CD14-positive monocyte (primary cell): Measurements from ENCODE around the gene KIDINS220. TPM values are rescaled to one million over a fixed set of nuclear protein-coding genes. Genes with fewer than 3 reads are reported as not detected.

ENCODE experiments used
- DNase-seq, 3 donors: peaks; one replicate each; pipeline ENCODE4 v3.0.0-alpha.2; 2011 to 2022
- H2AFZ ChIP-seq: 2 replicates; pipeline ENCODE4 v1.6.0; 2012; ENCODE audit warnings: mild to moderate bottlenecking, low read depth, low read length, inconsistent platforms; ENCODE audit not compliant: insufficient read depth, poor library complexity, severe bottlenecking
- H3K27ac ChIP-seq, 2 donors: 1 replicate in 1 of 2; 2 replicates in 1 of 2; pipeline ENCODE4 v1.5.1; 2012 to 2013; ENCODE audit warnings: low read length in 2 of 2, control low read depth in 1 of 2, inconsistent platforms in 1 of 2, low read depth in 1 of 2, mild to moderate bottlenecking in 1 of 2
- H3K27me3 ChIP-seq, 2 donors: one replicate each; pipeline versions ENCODE4 v1.6.0 to v1.6.1; 2011 to 2013; ENCODE audit warnings: low read length in 2 of 2; ENCODE audit not compliant: control insufficient read depth in 2 of 2, insufficient read depth in 2 of 2
- H3K36me3 ChIP-seq, 2 donors: replicated peaks in 1 of 2; 1 replicate in 1 of 2; 2 replicates in 1 of 2; pipeline versions ENCODE4 v1.5.1 to v1.6.1; 2012 to 2013; ENCODE audit warnings: low read length in 2 of 2, control low read depth in 1 of 2, inconsistent platforms in 1 of 2, mild to moderate bottlenecking in 1 of 2; ENCODE audit not compliant: insufficient read depth in 2 of 2, control insufficient read depth in 1 of 2
- H3K4me1 ChIP-seq, 2 donors: 1 replicate in 1 of 2; 2 replicates in 1 of 2; pipeline versions ENCODE4 v1.5.1 to v1.6.1; 2012 to 2013; ENCODE audit warnings: low read length in 2 of 2, control low read depth in 1 of 2, inconsistent platforms in 1 of 2, mild to moderate bottlenecking in 1 of 2, moderate library complexity in 1 of 2; ENCODE audit not compliant: insufficient read depth in 2 of 2, control insufficient read depth in 1 of 2
- H3K4me2 ChIP-seq: replicated peaks from 2 replicates; pipeline ENCODE3; 2012; ENCODE audit warnings: low read length, moderate library complexity, mild to moderate bottlenecking; ENCODE audit not compliant: poor library complexity, severe bottlenecking; ENCODE audit errors: extremely low read depth
- H3K4me3 ChIP-seq, 3 experiments: fragments of 200-600 bp in 1 of 3; sonication (generic) in 1 of 3; replicated peaks in 1 of 3; 1 replicate in 2 of 3; 2 replicates in 1 of 3; pipeline ENCODE4 v1.5.1; 2011 to 2013; ENCODE audit warnings: low read length in 3 of 3, mild to moderate bottlenecking in 3 of 3, control low read depth in 2 of 3, low read depth in 2 of 3, inconsistent platforms in 1 of 3, moderate library complexity in 1 of 3
- H3K79me2 ChIP-seq: 2 replicates; pipeline ENCODE4 v1.6.0; 2012; ENCODE audit warnings: mild to moderate bottlenecking, control low read depth, inconsistent platforms, low read length, moderate library complexity; ENCODE audit not compliant: insufficient read depth
- H3K9ac ChIP-seq: 2 replicates; pipeline ENCODE4 v1.6.0; 2017; ENCODE audit warnings: low read length, mild to moderate bottlenecking; ENCODE audit not compliant: insufficient read depth, poor library complexity, severe bottlenecking
- H3K9me3 ChIP-seq, 2 donors: replicated peaks in 1 of 2; 1 replicate in 1 of 2; 2 replicates in 1 of 2; pipeline versions ENCODE4 v1.5.1 to v1.6.1; 2012 to 2013; ENCODE audit warnings: low read length in 2 of 2, control low read depth in 1 of 2; ENCODE audit not compliant: control insufficient read depth in 1 of 2, insufficient read depth in 1 of 2
- H4K20me1 ChIP-seq: 2 replicates; pipeline ENCODE4 v1.6.0; 2012; ENCODE audit warnings: mild to moderate bottlenecking, low read length, control low read depth, moderate library complexity; ENCODE audit not compliant: insufficient read depth
- H3K27ac Mint-ChIP-seq, 7 donors: one replicate each; pipeline ENCODE4 v1.8.0; 2020; ENCODE audit warnings: mild to moderate bottlenecking in 7 of 7, mixed read lengths in 7 of 7, moderate library complexity in 6 of 7, inconsistent platforms in 2 of 7
- H3K27me3 Mint-ChIP-seq, 3 donors: one replicate each; pipeline ENCODE4 v1.8.0; 2021 to 2022; ENCODE audit warnings: low read depth in 3 of 3, mild to moderate bottlenecking in 3 of 3, mixed read lengths in 3 of 3, moderate library complexity in 3 of 3, inconsistent platforms in 1 of 3
- H3K36me3 Mint-ChIP-seq, 2 donors: one replicate each; pipeline ENCODE4 v1.8.0; 2020; ENCODE audit warnings: mixed read lengths in 2 of 2, inconsistent platforms in 1 of 2, mild to moderate bottlenecking in 1 of 2
- H3K4me1 Mint-ChIP-seq: one replicate; pipeline ENCODE4 v1.8.0; 2020; ENCODE audit warnings: mild to moderate bottlenecking, mixed read lengths
- H3K4me3 Mint-ChIP-seq, 2 donors: one replicate each; pipeline ENCODE4 v1.8.0; 2020; ENCODE audit warnings: mild to moderate bottlenecking in 2 of 2, mixed read lengths in 2 of 2, moderate library complexity in 1 of 2
- H3K9me3 Mint-ChIP-seq, 7 donors: one replicate each; pipeline ENCODE4 v1.8.0; 2020 to 2022; ENCODE audit warnings: mixed read lengths in 7 of 7, mild to moderate bottlenecking in 6 of 7, moderate library complexity in 6 of 7, inconsistent platforms in 2 of 7
- CTCF ChIP-seq: fragments of 200-600 bp; IDR thresholded peaks from one replicate; pipeline ENCODE4 v1.8.0; 2022; ENCODE audit warnings: antibody characterized with exemption, mild to moderate bottlenecking
- WGBS: methylation state at CpG from one replicate; pipeline ENCODE4 v1.1.5; 2013; ENCODE audit warnings: missing lambda C conversion rate; ENCODE audit not compliant: insufficient coverage; 5-methylcytosine and 5-hydroxymethylcytosine counted together
- intact Hi-C, 2 donors: fragments of 100-400 bp; cut with micrococcal nuclease; formaldehyde crosslinking; loops; one replicate each; pipeline versions ENCODE4 v1.15.0 to v1.15.1; 2023
- polyA plus RNA-seq, 3 donors: library from polyadenylated mRNA; depleted of rRNA in 1 of 3; unstranded in 2 of 3; stranded (reverse) in 1 of 3; fragments of 300-500 nt in 2 of 3; fragments of >200 nt in 1 of 3; fragmentation: Illumina TruSeq in 2 of 3; gene quantifications; 1 replicate in 2 of 3; 2 replicates in 1 of 3; pipeline ENCODE4 v1.2.3, GENCODE V29; 2012 to 2021

The KIDINS220 gene
- polyA plus RNA-seq, 3 donors: 12.1 to 26.7 (median 26.3) TPM

- H3K4me3 ChIP-seq: no peak overlapping the region
- H3K27me3 ChIP-seq: no peaks in the 10 kb centered on the region
- no peaks in the 10 kb centered on the region for H3K79me2 ChIP-seq
- Mint-ChIP-seq H3K4me1 (peaks cover 2% of the 10 kb centered on the region), H3K36me3 (peaks cover 86 to 90% of the 10 kb centered on the region in 2 donors), H3K27me3 (peaks cover 0 to 1% (median 0%) of the 10 kb centered on the region in 3 donors), H3K9me3 (no peaks in the 10 kb centered on the region), H3K27ac (no peak overlapping the region), H3K4me3 (no peak overlapping the region)
- 100% methylated on average over 1 of the region's 4 CpGs for WGBS
- no peaks in the 10 kb centered on the region for H3K4me1 ChIP-seq
- H3K36me3 ChIP-seq: peaks cover 86 to 98% of the 10 kb centered on the region in 2 donors
- no peak overlapping the region for H3K27ac ChIP-seq
- no peak for TF ChIP-seq CTCF
- no peak overlapping the region for H3K4me2 ChIP-seq
- H3K9me3 ChIP-seq: no peaks in the 10 kb centered on the region
- no peak overlapping the region for H3K9ac ChIP-seq
- no peak for DNase-seq
- intact Hi-C loops: no loop called here
- H2AFZ ChIP-seq: no peak overlapping the region
- peaks cover 18% of the 10 kb centered on the region for H4K20me1 ChIP-seq
These were observed 36.6 kb downstream of the KIDINS220 start for GRCh38 chr2:8800821-8801220.

DNA sequence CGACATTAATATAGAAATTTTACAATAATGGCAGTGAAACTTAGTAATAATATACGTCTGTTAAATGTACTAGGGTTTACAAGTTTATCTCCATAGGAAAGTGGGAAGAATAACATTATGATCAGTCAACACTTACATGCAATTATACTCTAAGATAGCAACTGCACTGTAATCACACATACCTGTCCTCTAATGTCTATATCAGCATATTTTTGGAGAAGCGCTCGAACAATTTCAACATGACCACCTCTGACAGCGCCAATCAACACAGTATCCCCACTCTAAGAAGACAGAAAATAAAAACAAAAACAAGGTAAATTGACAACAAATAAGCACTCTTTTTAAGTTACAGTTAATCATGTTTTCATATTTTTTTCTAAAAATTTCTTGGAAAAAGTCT, 37.2 kb downstream of the KIDINS220 start:
- Histone ChIP-seq H3K79me2 (no peaks in the 10 kb centered on the region), H3K27ac (no peak overlapping the region), H3K4me2 (no peak overlapping the region), H3K4me1 (no peaks in the 10 kb centered on the region), H2AFZ (no peak overlapping the region), H3K27me3 (no peaks in the 10 kb centered on the region), H4K20me1 (peaks cover 18% of the 10 kb centered on the region), H3K36me3 (peaks cover 86 to 98% of the 10 kb centered on the region in 2 donors), H3K4me3 (no peak overlapping the region), H3K9ac (no peak overlapping the region), H3K9me3 (no peaks in the 10 kb centered on the region)
- Mint-ChIP-seq H3K36me3 (peaks cover 86 to 89% of the 10 kb centered on the region in 2 donors), H3K27me3 (peaks cover 0 to 1% (median 0%) of the 10 kb centered on the region in 3 donors), H3K4me3 (no peak overlapping the region), H3K4me1 (peaks cover 2% of the 10 kb centered on the region), H3K27ac (peak overlapping the region in 1 of 7 donors; percentile 56), H3K9me3 (no peaks in the 10 kb centered on the region)
- no peak for DNase-seq
- WGBS: 100% methylated on average over 3 of the region's 5 CpGs
- intact Hi-C loops: no loop called here
- no peak for TF ChIP-seq CTCF
